ENCODE results near the gene TXLNB.
"Not testable (repeated sequence)": the region's sequence is repeated elsewhere in the genome, so short reads cannot be mapped to it uniquely, and the experiment has no call there.

TXLNB gene

DNA sequence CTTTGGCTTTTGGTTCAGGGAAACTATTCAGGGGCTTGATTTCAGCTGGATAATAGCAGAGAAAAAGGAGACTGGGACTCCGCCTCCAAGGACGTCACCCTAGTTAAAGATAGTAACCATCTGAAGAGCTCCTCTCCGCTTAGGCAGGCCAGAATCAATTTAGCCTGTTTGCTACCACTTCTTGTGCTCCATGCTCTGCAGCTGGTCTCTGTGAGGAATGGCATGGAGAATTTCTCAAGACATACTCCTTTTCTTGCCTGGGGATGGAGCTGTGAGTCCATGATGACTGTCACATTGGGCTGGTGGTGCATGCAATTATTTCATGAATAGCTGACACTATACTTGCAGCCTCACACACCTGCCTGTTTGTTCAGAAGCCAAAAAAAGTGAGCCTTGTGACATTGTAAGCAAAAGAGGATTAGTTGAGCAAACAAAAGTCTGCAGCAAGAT is 61.4 kb downstream of the TXLNB start:
- peak in 1 of 6 experiments; percentile 10 for DNase-seq

DNA sequence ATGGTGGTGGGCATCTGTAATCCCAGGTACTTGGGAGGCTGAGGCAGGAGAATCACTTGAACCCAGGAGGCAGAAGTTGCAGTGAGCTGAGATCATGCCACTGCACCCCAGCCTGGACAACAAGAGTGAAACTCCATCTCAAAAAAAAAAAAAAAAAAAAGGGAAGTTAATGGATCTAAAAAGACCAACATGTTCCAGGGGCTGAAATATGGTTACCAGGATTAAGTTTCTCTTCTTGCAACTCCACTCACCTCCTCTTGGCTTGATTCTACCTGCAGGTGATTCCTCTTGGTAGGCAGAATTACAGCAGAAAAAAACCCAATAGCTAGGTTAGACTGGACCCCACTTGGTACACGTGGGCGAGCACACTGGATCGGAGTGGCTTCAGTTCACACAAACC is 63.4 kb downstream of the TXLNB start:
- DNase-seq, result not testable (repeated sequence)

DNA sequence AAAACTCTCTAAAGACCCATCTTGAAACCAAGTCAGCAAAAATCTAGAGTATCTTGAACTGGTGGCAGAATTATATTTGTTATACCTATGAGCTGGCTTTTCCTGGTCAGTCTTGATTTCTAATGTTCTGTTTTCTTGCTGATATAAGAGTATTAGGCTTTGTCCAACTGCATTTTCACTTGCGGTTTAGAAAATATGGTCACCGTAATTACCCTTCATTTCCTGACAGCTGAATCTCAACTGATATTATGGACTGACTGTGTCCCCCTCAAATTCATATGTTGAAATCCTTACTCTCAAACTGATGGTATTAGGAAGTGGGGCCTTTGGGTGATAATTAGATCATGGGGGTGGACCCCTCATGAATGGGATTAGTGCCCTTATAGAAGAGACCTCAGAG is 72.1 kb downstream of the TXLNB start:
- DNase-seq, result no peak

DNA sequence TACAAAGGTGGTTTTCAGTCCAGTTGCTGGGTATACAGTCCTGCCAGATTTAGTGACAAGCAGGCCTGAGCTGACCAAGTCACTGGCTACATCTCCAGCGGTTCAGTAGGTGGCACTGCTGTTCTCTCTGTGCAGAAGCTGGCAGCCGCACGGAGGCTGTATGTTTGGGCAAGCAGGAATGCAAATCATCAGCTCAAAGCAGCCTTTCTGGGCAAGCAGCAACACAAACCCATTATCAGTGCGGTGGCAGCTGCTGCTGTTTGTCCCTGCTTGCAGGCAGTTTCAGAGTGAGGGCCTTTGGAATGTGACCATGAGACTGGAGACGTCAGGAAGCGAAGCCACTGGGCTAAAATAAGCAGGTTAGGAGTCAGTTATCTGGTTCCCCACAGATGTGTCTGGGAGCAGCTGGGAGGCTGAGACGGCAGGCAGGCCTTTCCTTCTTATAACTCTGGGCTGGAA is 72.5 kb downstream of the TXLNB start:
- DNase-seq, result peak; percentile 35 to 74 (median 48)

DNA sequence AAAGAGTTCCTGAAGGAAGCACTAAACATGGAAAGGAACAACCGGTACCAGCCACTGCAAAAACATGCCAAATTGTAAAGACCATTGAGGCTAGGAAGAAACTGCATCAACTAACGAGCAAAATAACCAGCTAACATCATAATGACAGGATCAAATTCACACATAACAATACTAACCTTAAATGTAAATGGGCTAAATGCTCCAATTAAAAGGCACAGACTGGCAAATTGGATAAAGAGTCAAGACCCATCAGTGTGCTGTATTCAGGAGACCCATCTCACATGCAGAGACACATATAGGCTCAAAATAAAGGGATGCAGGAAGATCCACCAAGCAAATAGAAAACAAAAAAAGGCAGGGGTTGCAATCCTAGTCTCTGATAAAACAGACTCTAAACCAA is 79.3 kb downstream of the TXLNB start:
- not testable (repeated sequence) for DNase-seq

DNA sequence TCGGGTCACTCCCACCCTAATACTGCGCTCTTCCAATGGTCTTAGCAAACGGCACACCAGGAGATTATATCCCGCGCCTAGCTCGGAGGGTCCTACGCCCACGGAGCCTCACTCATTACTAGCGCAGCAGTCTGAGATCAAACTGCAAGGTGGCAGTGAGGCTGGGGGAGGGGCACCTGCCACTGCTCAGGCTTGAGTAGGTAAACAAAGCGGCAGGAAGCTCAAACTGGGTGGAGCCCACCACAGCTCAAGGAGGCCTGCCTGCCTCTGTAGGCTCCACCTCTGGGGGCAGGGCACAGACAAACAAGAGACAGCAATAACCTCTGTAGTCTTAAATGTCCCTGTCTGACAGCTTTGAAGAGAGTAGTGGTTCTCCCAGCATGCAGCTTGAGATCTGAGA is 81.0 kb downstream of the TXLNB start:
- peak in 2 of 6 experiments; percentile 12 to 31 for DNase-seq

DNA sequence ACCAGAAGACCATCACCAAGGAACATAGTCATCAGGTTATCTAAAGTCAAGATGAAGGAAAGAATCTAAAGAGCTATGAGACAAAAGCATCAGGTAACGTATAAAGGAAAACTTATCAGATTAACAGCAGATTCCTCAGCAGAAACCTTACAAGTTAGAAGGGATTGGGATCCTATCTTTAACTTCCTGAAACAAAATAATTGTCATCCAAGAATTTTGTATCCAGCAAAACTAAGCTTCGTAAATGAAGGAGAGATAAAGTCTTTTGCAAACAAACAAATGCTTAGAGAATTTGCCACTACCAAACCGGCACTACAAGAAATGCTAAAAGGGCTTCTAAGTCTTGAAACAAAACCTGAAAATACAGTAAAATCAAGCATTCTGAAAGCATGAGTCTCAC is 86.0 kb downstream of the TXLNB start:
- DNase-seq, result no peak

DNA sequence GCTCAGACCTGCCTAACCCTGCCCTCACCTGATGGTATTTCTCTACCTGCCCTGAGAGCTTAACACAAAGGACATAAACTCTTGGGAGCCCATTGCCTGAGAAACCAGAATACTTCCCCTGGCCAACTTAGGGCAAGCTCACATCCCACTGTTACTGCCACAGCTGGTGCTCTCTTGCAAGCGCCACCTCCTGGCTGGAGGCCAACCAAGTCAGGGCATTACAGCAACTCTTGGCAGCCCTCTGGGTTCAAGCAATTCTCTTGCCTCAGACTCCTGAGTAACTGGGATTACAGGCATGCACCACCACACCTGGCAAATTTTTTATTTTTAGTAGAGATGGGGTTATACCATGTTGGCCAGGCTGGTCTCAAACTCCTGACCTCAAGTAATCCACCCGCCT is 86.8 kb downstream of the TXLNB start:
- no peak for DNase-seq

DNA sequence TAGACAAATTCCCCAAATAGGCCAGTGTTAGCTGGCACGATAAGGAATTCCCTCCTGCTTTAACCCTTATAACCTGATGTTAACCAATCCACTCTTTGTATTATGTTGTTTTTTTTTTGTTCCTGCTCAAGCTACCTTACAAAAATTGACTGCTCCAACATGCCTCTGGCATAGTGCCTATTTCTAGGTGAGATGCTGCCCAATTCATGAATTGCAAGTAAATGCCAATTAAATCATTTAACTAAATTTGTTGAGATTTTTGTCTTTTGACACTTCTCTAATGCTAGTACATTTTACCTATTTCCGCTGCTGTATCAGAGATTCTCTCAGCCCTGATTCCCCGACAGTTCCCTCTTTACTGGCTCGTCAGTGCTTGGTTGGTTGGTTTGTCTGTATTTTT is 90.4 kb downstream of the TXLNB start:
- no peak for DNase-seq

DNA sequence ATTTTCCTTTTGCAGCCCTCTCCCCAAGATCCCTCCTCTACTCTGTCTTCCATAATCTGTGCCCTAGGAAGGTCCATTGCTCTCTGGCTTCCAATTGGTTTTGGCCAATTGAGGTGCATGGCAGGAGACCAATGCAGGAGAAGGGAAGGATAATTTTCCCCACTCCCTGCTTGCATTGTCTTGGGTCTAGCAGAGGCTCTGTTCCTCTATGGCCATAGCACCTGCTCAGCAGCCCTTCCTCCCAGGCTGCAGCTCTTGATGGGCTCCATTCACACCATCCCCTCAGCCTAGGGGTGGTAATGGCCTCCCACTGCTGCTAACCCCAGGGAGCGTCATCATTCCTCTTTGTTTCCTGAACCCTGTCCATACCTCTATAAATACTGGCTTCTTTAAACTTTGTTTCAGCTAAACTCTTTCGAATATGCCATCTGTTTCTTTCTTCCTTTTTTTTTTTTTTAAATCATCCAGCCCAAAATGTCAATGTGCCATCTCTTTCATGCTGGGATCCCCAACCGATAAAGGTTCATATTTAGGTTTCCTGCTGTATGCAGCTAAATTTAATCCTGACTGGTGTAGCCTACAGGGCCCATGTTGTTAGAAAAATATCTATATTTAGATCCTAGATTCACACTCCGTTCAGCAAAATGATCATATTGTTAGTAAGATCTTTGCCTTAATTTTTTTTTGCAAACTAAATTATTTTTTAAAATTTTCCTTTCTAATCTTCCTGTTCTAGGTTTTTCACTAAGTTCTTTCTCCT is 93.1 kb downstream of the TXLNB start:
- no peak for DNase-seq

DNA sequence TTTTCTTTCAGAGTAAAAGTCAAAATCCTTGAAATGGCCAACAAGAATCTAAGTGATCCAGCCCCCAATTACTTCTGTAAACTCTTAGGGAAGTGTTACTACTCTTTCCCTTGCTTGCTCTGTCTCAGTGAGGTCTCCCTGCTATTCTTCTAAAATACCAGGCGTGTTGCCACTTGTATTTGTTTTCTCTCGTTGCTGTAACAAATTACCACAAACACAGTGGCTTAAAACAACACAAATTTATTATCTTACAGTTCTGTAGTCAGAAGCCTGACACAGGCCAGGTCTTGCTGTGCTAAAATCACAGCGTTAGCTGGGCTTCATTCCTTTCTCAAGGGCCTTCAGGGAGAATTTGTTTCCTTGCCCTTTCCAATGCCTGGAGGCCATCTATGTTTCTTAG is 97.1 kb downstream of the TXLNB start:
- DNase-seq, result no peak
